OCI-LY1 (cell line): Measurements from ENCODE around the gene INSR.

Experiments used
- EZH2 ChIP-seq: fragments of 200-600 bp; sonication (generic), shearing (Covaris generic); IDR thresholded peaks from 2 replicates; pipeline ENCODE4 v1.8.0; 2017; ENCODE audit warnings: borderline replicate concordance, mixed run types, mild to moderate bottlenecking, antibody characterized with exemption, low read length, moderate library complexity, mixed read lengths
- TF ChIP-seq, protein P1 (sequence below): fragments of 200-600 bp; sonication (generic), shearing (Covaris generic); IDR thresholded peaks from 2 replicates; pipeline ENCODE4 v1.5.1; 2017; ENCODE audit warnings: mild to moderate bottlenecking, antibody characterized with exemption, low read length, moderate library complexity, mixed read lengths

DNA sequence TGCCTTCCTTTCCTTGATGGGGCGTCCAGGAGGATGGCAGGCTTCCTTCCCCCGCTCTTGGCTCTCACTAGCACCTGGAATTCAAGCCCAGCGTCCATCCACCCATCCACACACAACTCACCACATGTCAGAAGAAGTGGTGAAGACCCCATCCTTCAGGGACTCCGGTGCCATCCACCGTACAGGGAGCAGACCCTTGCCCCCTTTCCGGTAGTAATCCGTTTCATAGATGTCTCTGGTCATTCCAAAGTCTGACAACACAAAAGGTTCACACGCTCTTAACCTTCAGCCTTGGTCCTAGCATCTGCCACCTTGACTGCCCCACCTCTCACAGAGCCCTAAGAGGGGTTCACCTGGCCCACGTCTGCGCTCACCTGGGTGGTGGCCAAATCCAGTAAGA lies 173.7 kb downstream of the INSR start:
- no peak for TF ChIP-seq EZH2
- TF ChIP-seq, protein P1, sequence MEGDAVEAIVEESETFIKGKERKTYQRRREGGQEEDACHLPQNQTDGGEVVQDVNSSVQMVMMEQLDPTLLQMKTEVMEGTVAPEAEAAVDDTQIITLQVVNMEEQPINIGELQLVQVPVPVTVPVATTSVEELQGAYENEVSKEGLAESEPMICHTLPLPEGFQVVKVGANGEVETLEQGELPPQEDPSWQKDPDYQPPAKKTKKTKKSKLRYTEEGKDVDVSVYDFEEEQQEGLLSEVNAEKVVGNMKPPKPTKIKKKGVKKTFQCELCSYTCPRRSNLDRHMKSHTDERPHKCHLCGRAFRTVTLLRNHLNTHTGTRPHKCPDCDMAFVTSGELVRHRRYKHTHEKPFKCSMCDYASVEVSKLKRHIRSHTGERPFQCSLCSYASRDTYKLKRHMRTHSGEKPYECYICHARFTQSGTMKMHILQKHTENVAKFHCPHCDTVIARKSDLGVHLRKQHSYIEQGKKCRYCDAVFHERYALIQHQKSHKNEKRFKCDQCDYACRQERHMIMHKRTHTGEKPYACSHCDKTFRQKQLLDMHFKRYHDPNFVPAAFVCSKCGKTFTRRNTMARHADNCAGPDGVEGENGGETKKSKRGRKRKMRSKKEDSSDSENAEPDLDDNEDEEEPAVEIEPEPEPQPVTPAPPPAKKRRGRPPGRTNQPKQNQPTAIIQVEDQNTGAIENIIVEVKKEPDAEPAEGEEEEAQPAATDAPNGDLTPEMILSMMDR = no peak
